Measurements from ENCODE around the gene SCARB1.

SCARB1 gene

DNA sequence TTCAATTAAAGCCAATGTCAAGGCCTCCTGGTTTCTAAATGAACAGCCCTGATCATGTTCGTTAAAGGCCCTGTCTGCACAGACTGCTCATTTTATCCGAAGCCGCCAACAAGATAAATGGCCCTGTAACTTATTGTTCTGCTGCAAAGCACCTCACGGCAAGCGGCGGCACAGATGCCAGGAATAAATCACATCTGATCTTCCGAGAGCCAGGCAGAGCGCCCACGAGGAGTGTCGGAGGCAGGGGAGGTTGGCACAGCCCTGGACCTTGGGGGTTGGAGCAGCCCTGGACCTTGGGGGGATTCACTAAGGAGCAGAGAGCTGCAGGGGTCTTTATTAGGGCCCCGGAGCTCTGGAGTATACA, 110.5 kb downstream of the SCARB1 start:
- TF ChIP-seq TOX (CRISPR knock-in tag; IDR thresholded peaks at IDR 0.05; ENCODE audit: borderline replicate concordance) (no peak), OSR1 (CRISPR knock-in tag; IDR thresholded peaks at IDR 0.05) (no peak), ZC3H10 (CRISPR knock-in tag; IDR thresholded peaks at IDR 0.05) (no peak), ARNTL (CRISPR knock-in tag; IDR thresholded peaks at IDR 0.05; ENCODE audit: borderline replicate concordance, low read depth) (no peak), ZNF8 (CRISPR knock-in tag; IDR thresholded peaks at IDR 0.05) (no peak), ESRRG (CRISPR knock-in tag; IDR thresholded peaks at IDR 0.05) (no peak), RARB (CRISPR knock-in tag; IDR thresholded peaks at IDR 0.05) (no peak), ZNF565 (CRISPR knock-in tag; conservative IDR thresholded peaks at IDR 0.05; ENCODE audit: low read depth) (no peak), ZNF70 (CRISPR knock-in tag; IDR thresholded peaks at IDR 0.05) (no peak), ZFP3 (CRISPR knock-in tag; IDR thresholded peaks at IDR 0.05) (no peak)
- TF ChIP-seq, protein P1, sequence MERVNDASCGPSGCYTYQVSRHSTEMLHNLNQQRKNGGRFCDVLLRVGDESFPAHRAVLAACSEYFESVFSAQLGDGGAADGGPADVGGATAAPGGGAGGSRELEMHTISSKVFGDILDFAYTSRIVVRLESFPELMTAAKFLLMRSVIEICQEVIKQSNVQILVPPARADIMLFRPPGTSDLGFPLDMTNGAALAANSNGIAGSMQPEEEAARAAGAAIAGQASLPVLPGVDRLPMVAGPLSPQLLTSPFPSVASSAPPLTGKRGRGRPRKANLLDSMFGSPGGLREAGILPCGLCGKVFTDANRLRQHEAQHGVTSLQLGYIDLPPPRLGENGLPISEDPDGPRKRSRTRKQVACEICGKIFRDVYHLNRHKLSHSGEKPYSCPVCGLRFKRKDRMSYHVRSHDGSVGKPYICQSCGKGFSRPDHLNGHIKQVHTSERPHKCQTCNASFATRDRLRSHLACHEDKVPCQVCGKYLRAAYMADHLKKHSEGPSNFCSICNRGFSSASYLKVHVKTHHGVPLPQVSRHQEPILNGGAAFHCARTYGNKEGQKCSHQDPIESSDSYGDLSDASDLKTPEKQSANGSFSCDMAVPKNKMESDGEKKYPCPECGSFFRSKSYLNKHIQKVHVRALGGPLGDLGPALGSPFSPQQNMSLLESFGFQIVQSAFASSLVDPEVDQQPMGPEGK (CRISPR knock-in tag; IDR thresholded peaks at IDR 0.05; ENCODE audit: borderline replicate concordance): no peak
- TF ChIP-seq, protein P2, sequence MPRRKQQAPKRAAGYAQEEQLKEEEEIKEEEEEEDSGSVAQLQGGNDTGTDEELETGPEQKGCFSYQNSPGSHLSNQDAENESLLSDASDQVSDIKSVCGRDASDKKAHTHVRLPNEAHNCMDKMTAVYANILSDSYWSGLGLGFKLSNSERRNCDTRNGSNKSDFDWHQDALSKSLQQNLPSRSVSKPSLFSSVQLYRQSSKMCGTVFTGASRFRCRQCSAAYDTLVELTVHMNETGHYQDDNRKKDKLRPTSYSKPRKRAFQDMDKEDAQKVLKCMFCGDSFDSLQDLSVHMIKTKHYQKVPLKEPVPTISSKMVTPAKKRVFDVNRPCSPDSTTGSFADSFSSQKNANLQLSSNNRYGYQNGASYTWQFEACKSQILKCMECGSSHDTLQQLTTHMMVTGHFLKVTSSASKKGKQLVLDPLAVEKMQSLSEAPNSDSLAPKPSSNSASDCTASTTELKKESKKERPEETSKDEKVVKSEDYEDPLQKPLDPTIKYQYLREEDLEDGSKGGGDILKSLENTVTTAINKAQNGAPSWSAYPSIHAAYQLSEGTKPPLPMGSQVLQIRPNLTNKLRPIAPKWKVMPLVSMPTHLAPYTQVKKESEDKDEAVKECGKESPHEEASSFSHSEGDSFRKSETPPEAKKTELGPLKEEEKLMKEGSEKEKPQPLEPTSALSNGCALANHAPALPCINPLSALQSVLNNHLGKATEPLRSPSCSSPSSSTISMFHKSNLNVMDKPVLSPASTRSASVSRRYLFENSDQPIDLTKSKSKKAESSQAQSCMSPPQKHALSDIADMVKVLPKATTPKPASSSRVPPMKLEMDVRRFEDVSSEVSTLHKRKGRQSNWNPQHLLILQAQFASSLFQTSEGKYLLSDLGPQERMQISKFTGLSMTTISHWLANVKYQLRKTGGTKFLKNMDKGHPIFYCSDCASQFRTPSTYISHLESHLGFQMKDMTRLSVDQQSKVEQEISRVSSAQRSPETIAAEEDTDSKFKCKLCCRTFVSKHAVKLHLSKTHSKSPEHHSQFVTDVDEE (CRISPR knock-in tag; IDR thresholded peaks at IDR 0.05): no peak
- no peak for ATAC-seq

DNA sequence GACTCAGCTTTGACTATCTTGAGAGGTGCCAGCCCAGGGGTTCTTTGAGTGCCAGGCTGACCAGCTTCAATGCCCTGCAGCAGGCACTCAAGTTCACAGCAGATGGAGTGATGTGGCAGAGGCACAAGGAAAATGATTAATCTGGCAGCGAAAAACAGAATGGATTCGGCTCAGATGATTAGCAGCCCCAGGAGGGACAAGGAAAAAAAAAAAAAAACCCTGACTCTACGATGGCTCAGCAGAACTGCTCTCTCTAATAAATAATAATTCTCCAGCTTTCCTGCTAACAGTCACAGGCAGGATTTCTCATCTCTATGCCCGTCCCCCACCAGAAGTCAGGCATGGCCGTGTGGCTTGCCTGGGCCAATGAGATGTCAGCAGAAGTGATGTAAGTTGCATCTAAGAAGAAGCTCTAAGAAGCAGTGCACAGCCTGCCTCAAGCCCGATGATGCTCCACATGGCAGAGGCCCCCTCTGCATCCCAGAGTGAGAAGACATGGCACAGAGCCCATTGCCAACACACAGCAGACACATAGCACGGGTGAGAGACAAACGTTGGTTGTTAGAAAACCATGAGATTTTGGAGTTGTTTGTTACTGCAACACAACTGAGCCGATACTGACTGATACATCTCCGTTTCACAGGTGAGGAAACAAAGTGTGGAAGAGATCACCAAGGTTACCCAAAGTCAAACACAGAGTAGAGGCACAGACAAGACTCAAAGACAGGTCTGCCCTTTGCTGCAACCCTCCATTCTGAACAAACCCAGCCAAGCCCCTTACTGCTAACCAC, 111.0 kb downstream of the SCARB1 start:
- TF ChIP-seq, protein P2 (CRISPR knock-in tag; IDR thresholded peaks at IDR 0.05): no peak
- TF ChIP-seq, protein P3, sequence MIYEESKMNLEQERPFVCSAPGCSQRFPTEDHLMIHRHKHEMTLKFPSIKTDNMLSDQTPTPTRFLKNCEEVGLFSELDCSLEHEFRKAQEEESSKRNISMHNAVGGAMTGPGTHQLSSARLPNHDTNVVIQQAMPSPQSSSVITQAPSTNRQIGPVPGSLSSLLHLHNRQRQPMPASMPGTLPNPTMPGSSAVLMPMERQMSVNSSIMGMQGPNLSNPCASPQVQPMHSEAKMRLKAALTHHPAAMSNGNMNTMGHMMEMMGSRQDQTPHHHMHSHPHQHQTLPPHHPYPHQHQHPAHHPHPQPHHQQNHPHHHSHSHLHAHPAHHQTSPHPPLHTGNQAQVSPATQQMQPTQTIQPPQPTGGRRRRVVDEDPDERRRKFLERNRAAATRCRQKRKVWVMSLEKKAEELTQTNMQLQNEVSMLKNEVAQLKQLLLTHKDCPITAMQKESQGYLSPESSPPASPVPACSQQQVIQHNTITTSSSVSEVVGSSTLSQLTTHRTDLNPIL (CRISPR knock-in tag; IDR thresholded peaks at IDR 0.05; ENCODE audit: low read depth): no peak
- no peak for TF ChIP-seq BACH2 (CRISPR knock-in tag; IDR thresholded peaks at IDR 0.05; ENCODE audit: borderline replicate concordance)
- no peak for TF ChIP-seq ZNF70 (CRISPR knock-in tag; IDR thresholded peaks at IDR 0.05)
- TF ChIP-seq ESRRG (CRISPR knock-in tag; IDR thresholded peaks at IDR 0.05): no peak
- TF ChIP-seq CSDC2 (CRISPR knock-in tag; IDR thresholded peaks at IDR 0.05): no peak
- no peak for TF ChIP-seq GLIS3 (CRISPR knock-in tag; IDR thresholded peaks at IDR 0.05)
- TF ChIP-seq TOX (CRISPR knock-in tag; IDR thresholded peaks at IDR 0.05; ENCODE audit: borderline replicate concordance): no peak
- no peak for TF ChIP-seq PPARA (CRISPR knock-in tag; IDR thresholded peaks at IDR 0.05; ENCODE audit: borderline replicate concordance)
- no peak for TF ChIP-seq RARB (CRISPR knock-in tag; IDR thresholded peaks at IDR 0.05)
- ATAC-seq: peak; percentile 17; the same call in 2 of the 3 replicates

DNA sequence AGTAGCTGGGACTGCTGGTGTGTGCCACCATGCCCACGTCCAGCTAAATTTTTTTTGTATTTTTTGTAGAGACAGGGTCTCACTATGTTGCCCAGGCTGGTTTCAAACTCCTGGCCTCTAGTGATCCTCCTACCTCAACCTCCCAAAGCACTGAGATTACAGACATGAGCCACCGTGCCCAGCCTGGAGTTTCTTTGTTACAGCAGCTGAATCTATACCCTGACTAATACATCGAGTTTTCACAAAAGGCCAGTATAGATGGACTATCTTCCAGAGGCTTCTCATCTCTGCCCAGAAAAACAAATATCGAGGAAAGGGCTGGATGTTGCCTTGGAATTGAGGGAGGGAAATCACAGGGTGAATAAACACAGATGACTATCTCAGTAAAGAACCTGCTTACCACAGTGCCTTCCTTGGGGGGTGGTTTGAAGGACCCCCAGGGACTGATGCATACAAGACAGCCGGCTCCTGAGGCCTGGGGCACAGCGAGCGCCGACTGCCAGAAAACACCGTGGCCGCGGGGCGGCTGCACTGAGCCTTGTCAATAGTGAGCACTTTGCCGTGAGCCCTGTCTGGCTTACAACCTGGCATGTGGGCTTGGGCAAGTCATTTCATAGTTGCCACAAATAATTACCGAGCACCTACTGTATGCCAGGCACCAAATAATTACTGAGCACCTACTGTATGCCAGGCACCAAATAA, 111.9 kb downstream of the SCARB1 start:
- ATAC-seq: no peak
- TF ChIP-seq TOX (CRISPR knock-in tag; IDR thresholded peaks at IDR 0.05; ENCODE audit: borderline replicate concordance) (no peak), CSDC2 (CRISPR knock-in tag; IDR thresholded peaks at IDR 0.05) (no peak), OSR1 (CRISPR knock-in tag; IDR thresholded peaks at IDR 0.05) (no peak), ZNF70 (CRISPR knock-in tag; IDR thresholded peaks at IDR 0.05) (no peak), SNAI2 (CRISPR knock-in tag; IDR thresholded peaks at IDR 0.05) (no peak), RARB (CRISPR knock-in tag; IDR thresholded peaks at IDR 0.05) (no peak), ISL1 (CRISPR knock-in tag; IDR thresholded peaks at IDR 0.05) (no peak), BACH2 (CRISPR knock-in tag; IDR thresholded peaks at IDR 0.05; ENCODE audit: borderline replicate concordance) (no peak), ZNF565 (CRISPR knock-in tag; conservative IDR thresholded peaks at IDR 0.05; ENCODE audit: low read depth) (no peak)
- TF ChIP-seq, protein P1 (CRISPR knock-in tag; IDR thresholded peaks at IDR 0.05; ENCODE audit: borderline replicate concordance): no peak
- TF ChIP-seq, protein P2 (CRISPR knock-in tag; IDR thresholded peaks at IDR 0.05): no peak
